ENCODE results near the gene INPP1. TPM values are rescaled to one million over a fixed set of nuclear protein-coding genes. Genes with fewer than 3 reads are reported as not detected.

Gene INPP1
- total RNA-seq, 4 donors from 2014 or later: 10.2 to 14.1 (median 12.9) TPM

DNA sequence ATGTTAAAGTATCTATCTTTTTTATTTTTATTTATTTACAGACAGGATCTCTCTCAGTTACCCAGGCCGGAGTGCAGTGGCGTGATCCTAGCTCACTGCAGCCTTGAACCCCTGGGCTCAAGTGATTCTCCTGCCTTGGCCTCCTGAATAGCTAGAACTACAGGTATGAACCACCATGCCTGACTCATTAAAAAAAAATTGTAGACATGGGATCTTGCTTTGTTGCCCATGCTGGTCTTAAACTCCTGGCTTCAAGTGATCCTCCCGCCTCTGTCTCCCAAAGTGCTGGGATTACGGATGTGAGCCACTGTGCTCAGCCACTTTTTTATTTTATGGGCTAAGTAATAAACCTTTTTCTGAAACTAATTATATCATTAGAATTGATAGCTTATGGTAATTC is 71.9 kb downstream of the INPP1 start:
- TF ChIP-seq CTCF (IDR thresholded peaks at IDR 0.05; ENCODE audit: low read depth): no peak

- no peak for TF ChIP-seq CTCF (IDR thresholded peaks at IDR 0.05; ENCODE audit: low read depth)
Measured at GRCh38 chr2:190415794-190416775, 72.7 kb downstream of the INPP1 start.

- no peak for TF ChIP-seq CTCF (IDR thresholded peaks at IDR 0.05; ENCODE audit: low read depth)
Measured at GRCh38 chr2:190417045-190417842, 73.9 kb downstream of the INPP1 start.

- TF ChIP-seq CTCF (IDR thresholded peaks at IDR 0.05; ENCODE audit: low read depth): no peak
Measured at GRCh38 chr2:190418727-190419126, 75.3 kb downstream of the INPP1 start.

GRCh38 chr2:190420801-190421200 is 77.4 kb downstream of the INPP1 start:
- TF ChIP-seq CTCF (IDR thresholded peaks at IDR 0.05; ENCODE audit: low read depth): no peak

Other genes starting within 250 kb of the INPP1 start
- gene HIBCH, start 23.8 kb upstream of the INPP1 start, total RNA-seq: 10 to 100 TPM; 24.3 to 31.0 (median 26.5) TPM
- gene MFSD6, start 64.8 kb downstream of the INPP1 start, total RNA-seq: 10 to 100 TPM; 24.2 to 47.5 (median 42.0) TPM
- 1 to 10 TPM; 5.1 to 9.0 (median 7.3) TPM for gene NEMP2, start 191.1 kb downstream of the INPP1 start, total RNA-seq

Data from subcutaneous adipose tissue (tissue), 4 donors.